HG03571 (cell line): ENCODE data around the gene RNF141.

Experiments used
- ATAC-seq: cut with Tn5 transposase; IDR thresholded peaks from one replicate; pipeline ENCODE4 v1.9.1; 2021; ENCODE audit not compliant: unreplicated experiment

The RNF141 gene, protein sequence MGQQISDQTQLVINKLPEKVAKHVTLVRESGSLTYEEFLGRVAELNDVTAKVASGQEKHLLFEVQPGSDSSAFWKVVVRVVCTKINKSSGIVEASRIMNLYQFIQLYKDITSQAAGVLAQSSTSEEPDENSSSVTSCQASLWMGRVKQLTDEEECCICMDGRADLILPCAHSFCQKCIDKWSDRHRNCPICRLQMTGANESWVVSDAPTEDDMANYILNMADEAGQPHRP

DNA sequence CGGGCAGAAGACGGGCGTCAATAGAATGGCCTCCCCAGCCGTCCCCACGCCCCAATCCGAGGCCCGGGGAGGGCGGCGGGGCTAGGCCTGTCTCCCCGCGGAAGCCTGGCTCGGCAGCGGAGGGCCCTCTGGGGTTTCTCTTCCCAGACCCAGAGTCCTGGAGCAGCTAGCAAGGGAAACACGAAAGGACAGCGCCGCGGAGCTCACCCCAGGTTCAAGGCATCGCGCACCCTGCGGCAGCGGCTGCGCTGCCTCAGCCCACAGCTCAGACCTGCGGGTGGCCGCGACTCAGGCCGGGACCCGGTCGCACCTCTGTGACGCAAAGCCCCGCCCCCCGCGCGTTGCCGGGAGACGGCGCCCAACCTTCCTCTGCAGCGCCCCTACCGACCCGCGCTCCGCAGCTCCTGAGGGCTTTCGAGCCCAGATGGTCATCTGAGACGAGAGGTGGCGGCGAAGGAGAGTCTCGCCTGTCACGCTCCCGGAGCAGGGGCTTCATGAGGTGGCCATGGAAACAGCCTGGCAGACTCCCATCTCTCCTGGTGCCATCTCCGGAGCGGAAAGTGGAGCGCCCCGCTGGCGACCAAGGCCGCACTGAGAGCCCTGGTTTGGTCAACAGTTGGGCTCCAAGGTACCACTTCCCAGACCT, at the start of gene RNF141:
TSS of gene RNF141 (minus strand) at position 273 of the 646 bp plus-strand sequence. CDS start 7,029 bp downstream, outside the sequence.
- ATAC-seq = peak; percentile 96

DNA sequence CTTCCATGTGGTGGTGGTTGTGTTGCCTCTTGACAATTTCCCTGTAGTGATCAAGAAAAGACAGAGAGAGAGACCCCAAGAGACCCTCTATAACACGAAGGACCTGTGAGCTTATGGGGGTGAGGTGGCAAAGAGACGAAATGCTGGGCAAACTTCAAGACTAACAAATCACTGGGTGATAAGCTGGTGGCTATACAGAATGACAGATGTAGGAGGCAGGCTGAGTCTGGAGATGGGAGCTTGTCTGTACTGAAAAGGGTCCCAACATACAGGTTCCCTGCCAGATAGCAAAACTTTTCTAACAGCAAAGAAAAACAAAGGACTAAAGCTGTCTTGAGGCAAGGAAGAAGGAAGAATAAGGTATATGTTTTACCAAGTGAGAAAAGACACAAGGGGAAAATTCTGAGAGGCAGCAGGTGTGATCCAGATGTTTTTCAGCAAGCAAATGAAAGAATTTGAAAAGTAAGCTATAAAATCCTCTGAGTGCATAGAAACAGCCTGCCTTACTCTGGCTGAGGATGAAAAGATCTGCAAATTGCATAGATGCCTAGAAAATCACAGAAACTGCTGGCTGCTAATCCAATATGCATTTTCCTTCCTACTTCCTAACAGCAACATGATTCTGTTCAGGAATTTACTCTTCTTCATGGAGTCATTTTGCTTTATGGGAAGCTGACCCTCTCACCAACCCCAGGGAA, 49.4 kb upstream of the RNF141 start:
- no peak for ATAC-seq

DNA sequence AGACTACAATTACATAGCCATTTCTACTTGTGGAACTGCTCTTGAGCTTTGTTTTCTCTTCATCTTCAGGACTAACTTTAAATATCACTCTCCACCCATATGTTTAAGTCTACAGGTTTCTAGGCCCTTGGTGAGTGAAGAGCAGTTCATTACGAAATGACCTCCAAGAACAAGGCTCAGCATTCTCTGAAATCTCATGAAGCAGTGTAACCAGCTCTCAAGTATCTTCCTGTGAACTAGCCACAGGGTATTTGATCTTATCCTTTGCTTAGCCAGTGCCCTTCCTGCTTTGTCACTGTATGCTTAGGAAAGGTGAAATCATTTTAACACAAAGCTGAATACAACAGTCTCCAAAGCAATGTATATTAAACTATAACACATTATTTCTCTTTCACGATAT, 47.9 kb upstream of the RNF141 start:
- ATAC-seq = no peak

DNA sequence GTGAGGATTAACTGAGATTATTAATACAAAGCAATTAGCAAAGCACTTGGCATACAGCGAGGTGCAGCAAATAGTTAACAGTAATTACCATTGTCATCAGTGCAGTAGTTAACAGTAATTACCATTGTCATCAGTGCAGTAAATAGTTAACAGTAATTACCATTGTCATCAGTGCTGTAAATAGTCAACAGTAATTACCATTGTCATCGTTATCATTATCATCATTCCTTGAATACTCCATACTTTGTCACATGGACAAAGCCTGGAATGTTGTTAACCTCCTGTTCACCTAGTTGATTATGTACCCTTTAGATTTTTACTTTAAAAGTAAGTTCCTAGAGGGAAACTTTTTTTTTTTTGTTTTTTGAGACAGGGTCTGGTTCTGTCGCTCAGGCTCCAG, 47.0 kb upstream of the RNF141 start:
- ATAC-seq = no peak

DNA sequence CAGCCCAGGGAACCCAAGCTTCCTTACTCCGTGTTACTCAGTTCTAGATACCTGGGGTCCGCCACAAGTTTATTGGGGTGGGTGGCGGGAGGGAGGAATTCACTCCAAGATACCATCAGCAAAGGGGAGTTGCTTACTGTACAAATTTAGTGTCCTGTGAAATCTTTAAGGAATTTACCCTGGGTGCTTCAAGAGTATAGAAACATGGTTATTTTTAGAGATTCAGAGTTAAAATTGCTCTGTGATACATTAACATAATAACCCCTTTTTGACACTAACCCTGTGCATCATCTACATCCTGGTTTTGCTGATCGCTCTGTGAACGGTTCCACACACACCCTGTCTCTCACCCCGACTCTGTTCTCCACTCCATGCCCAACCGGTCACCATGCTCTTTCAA, 46.4 kb upstream of the RNF141 start:
- no peak for ATAC-seq

DNA sequence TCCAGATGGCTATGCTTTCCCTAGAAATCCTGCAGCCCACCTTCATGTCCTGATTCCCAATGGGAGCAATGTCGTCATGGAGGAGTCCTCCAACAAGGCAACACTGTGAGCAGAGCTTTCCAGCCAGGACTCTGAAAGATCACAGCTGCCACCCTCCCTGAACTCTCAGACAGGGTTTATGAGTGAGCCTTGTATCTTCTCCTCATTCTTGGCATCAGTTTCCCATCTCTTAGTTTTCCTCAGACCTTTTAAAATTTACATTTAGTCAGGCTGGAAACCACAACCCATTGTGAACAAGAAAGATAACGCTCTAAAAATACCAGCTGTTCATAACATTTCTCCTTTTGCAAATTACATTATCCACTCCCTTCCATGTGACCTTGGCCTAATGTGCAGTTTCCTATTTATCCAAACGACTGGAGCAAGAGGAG, 43.1 kb upstream of the RNF141 start:
- no peak for ATAC-seq

DNA sequence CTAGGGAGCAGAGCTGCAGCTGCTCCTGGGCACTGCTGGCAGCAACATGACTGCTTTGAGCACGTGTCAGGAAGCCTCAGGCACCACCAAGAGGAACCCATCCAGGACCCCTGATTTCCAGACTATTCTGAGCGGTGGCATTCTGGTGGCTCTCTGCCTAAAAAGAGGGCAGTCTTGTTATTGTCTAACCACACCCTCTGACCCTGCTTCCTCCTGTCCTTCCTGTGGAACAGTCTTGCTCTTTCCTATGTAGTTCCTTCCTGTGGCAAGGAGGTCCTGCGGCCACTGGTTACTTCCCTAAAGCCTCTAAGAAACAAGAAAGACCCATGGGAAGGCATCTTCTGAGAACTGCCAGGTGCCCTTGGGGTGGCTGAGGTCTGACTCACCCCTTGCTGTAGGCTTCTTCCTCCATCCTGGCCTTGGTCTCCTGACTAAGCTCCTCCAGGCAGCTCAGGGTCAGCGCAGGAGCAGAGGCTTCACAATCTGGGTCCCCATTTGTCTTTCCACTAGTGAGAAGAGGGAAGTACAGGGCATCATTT, 40.6 kb upstream of the RNF141 start:
- ATAC-seq = no peak

DNA sequence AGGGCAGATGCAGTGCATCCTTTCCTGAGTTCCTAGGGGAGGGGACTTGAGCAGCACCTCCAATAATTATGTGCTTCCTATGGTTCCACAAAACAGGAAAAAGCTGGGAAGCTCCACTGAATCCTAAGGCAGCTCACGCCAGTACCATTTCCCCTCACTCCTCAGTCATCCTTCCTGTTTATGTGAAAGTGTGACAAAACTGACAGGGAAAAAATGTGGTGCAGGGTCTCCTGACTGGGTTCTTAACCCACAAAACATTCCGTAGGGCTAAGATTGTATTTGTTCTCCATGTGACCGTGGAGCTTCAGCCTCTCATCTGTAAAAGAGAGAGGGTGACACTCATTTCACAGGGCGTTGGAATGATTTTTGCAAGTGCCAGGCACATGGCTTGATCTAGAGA, 39.6 kb upstream of the RNF141 start:
- no peak for ATAC-seq

DNA sequence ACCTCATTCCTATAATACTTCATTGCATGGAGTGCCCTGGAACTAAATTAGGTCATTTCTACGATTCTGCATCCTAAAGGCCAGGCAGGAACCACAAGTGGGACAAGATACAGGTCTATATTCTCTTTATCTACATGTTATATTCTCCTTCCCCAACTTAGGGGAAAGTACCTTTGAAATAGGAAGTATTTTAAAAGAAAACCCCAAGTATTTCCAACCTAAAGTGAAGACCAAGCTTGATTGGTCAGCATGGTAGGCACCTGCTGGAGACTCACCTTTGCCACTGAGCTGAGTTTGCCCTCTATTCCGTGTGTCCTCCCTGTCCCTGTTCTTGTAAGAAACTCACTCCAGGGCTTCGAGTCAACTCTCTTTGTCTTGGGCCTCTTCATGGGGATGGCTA, 38.7 kb upstream of the RNF141 start:
- ATAC-seq = no peak

DNA sequence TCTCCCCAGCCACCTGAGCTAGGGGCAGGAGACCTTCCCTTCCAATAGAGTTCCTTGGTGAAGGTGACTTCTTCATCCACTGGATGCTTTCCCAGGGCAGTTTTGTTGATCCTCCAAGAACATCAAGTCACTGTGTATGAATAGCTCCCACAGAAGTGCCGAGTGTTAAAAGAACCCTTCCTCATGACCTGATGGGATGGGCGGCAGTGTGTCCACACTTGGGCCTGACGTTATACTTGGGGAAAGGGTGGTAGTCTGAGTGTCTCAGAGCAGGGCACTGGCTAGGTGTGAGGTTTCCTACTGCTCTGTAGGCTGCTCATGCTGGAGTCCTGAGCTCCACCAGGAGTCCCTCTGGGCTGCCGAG, 35.0 kb upstream of the RNF141 start:
- no peak for ATAC-seq

DNA sequence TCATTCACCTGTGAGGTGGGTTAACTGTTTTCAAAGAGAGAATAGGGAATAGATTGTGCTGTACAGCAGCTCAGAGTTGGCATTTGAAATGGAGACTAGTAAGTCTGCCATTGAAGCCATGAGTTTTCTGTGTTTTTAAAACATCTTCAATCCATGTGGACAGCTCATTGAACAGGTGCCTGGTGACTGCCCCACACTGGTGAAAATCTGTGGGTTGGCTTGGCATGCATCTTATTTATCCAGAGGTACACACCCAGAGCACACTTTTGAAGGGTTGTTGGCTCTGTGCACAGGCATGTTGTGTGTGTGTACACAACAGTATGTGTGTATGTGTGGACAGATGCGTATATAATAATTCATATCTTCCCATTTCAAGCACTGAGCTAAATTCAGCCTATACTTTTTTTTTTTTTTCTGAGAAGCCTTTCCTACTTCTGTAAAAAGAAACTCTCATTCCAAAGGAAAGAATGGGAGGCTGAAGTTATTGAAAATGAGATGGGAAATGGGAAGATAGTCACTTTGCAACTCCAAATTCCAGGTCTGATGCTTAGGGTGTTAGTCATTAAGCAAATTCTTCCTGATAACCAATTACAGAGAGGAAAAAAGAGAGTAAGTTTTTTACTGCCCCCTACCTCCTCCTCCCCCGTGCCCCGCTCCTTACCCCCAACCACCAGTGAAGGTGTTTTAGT, 34.5 kb upstream of the RNF141 start:
- no peak for ATAC-seq

DNA sequence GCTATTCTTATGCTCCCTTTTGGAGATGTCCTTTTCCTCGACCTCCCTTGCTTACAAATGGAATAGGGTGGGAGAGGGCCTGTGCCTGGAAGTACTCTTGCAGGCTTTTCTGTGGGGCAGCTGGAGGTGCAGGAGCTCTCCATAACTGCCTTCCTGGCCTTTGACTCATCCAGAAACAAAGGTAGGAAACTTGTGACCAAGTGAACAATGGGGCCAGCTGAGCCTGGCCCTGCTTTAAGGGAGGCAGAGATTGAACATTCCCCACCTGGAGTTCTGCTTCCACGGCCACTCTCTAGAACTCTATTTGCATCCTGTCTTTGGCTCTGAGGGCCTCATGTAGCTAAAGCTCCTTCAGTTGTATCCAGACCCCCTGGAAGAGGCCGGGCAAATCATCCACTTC, 32.6 kb upstream of the RNF141 start:
- no peak for ATAC-seq

DNA sequence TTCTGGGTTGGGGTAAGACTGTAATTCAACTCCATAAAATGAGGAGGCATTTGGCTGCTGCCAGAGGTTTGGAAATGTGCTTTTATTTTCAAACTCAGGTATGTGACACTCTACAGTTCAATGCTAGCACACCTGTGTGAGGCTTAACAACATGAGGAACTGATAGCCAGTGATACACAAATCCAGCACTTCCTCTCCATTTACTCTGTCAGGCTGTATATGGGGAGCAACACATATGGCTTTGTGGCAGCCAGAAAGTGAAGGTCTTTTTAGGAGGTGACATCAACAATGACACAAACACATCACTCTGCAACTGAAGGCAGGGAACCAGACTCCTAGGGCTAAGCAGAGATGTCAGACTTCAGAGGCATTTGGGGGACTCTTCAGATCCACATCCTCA, 32.0 kb upstream of the RNF141 start:
- no peak for ATAC-seq

DNA sequence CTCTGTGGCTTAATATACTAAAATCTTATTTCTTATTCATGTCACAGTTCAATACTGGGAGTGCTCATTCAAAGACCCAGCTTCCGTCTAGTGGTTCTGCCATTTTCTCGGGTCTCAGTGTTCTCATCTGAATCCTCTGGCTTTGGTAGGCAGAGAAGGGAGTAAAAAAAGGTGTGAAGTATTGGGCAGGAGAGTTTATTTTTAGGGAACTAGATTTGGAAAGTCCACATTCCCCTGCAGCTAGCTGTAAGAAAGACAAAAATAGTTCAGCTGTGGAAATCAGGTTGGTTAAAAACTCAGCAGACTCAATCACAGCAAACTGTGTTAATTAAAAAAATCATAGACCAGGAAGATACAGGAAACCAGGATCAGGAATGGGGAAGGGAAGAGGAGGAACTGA, 31.5 kb upstream of the RNF141 start:
- no peak for ATAC-seq

DNA sequence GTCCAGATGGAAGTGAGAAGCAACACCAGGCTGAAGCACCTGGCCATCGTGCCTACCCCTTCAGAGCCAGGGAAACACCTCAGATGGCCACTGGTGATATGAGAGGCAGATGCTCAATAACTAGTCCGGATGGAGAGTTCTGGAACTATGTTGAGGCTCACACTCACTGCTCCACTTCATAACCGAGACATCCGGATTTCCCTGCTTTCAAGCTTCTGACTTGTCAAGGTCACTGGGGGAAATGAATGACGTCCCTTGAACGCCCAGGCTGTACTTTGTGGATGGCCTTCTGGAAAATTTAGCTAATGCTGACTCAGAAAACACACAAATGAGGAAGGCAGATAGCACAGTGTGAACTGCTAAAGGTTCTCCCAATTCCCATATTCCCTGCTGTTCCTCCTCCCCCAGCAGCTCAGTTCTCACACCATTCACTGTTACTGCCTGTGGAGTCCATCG, 27.5 kb upstream of the RNF141 start, which contains the start of gene LYVE1:
TSS of gene LYVE1 (minus strand) at position 180 of the 456 bp plus-strand sequence. CDS start at position 47, 133 bp downstream.
- no peak for ATAC-seq

DNA sequence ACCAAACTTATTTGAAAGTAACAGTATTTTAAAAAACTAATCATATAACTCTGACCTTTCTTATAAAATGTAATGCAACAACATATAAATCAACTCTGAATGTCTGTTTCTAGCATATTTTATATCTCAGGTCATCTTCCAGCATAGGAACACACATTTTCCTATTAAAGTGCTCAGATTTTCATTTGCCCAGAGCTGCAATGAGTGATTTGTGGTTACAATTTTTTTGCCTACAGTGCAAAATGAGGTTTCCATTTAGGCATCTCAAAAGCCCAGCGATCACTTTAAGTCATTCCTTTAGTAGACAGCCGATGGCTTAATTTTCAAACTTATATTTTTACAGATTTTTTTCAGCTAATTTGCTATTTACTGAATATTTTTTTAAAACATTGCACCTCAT, 26.5 kb upstream of the RNF141 start:
- ATAC-seq = no peak

DNA sequence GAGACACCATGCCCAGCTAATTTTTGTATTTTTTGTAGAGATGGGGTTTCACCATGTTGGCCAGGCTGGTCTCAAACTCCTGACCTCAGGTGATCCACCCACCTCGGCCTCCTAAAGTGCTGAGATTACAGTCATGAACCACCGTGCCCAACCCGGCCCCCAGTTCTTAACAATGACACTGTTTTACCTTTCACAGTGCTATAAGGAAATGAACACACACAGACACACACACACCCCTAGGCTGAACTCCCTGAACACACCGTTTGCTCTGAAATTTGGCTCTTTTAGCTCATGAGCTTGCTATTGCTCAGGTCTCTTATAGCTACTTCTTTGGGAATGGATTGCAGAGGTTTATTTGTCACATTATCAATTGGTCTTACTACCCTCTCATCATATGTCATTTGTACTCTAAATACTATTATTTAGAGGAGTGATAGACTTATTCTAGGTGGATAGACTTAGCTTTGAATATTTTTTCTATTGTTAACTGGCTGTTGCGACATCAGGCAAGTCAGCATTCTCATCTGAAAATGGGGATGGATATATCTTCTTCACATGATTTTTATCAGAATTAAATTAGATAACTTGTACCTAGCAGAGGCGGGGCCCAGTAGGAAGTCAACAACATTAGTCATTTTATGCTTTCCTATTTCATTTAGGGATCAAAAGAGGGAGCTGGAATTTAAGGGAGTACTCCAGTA, 25.4 kb upstream of the RNF141 start:
- ATAC-seq = no peak

DNA sequence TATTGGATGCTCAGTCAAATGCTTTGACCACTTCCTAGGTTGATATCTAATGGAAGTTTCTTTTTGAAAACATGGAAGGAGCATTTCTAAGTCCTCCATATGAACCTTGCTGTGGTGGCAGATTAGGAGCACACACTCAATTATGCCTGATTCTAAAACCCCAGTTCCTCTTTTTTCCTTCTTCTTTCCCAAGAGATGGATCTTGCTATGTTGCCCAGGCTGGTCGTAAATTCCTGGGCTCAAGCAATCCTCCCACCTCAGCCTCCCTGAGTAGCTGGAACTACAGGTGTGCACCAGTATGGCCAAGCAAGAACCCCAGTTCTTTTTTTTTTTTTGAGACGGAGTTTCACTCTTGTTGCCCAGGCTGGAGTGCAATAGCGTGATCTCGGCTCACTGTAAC, 24.5 kb upstream of the RNF141 start:
- ATAC-seq = no peak

DNA sequence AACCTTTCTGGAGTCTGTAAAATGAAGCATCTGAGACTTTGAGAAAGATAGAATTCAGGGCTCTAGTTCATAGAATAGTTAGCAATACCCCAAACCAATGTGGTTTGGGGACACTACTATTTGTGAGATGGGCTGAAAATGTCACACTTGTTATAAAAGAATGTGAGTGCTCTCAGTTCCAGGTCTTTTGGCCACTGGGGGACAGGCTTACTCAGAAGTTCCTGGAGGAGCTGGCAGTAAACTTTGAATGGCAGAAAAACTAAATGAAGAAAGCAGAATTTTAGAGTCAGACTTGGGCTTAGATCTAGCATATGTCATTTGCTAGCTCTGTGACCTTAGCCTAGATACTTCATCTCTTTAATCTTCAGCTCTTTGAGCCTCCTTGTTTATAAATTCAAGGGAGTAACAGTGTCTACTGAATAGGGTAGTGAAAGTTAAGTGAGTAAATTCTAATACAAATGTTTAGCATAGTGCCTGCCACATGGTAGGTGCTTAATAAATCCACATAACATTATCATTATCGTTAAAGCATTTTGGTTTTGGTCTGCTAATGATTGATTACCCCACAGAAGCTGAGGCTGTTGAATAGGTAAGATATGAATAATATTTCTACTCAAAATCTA, 23.8 kb upstream of the RNF141 start:
- ATAC-seq = no peak

DNA sequence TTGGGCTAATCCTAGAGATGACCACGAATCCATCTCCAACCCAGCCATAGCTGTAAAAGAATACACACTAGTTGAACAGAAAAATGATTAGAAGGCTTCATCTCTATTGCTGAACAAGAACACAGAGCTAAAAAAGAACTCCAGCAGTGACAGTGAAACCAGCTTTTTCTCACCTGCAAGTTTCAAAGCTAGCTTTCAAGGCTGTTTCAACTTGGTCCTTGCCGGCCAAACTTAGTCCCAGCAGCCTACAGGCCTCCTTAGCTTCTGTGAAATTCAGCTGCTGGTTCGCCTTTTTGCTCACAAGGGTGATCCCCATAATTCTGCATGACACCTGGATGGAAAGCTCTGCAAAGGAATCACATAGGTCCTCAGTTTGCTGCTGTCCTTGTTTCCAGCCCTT, 23.0 kb upstream of the RNF141 start:
- ATAC-seq = no peak
